ENCODE data around the gene HGFAC.
"Not testable (repeated sequence)": the region's sequence is repeated elsewhere in the genome, so short reads cannot be mapped to it uniquely, and the experiment has no call there.

Gene HGFAC

DNA sequence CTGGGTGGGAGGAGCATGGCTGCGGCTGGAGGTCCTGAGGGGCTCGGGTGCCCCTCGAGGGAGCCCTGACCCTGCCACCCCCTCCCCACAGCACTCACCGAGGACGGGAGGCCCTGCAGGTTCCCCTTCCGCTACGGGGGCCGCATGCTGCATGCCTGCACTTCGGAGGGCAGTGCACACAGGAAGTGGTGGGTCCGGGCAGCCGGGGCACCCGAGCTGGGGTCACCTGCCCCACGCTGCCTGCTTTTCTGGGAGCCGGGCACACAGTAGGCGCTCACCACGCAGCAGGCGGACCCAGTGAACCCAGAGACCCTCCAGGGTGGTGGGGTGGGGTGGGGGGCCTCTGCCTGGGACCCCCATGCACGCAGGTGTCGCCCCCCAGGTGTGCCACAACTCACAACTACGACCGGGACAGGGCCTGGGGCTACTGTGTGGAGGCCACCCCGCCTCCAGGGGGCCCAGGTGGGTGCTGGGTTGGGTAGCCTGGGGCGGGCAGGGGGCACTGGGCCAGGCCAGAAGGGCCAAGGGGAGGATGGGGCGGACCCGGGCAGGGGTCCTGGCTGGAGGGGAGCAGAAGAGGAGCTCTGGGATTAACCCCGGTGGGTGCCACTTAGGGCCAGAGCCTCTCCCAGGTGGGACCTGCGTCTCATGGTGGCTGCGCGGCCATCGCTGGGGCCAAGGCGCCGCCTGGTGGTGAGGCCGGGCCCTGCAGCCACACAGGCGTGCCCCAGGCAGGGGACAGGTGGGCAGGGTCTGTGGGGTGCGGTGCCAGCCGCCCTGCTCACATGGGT lies 1.4 kb downstream of the HGFAC start:
- no peak for DNase-seq (ENCODE audit: low read depth in 2 of 2)

DNA sequence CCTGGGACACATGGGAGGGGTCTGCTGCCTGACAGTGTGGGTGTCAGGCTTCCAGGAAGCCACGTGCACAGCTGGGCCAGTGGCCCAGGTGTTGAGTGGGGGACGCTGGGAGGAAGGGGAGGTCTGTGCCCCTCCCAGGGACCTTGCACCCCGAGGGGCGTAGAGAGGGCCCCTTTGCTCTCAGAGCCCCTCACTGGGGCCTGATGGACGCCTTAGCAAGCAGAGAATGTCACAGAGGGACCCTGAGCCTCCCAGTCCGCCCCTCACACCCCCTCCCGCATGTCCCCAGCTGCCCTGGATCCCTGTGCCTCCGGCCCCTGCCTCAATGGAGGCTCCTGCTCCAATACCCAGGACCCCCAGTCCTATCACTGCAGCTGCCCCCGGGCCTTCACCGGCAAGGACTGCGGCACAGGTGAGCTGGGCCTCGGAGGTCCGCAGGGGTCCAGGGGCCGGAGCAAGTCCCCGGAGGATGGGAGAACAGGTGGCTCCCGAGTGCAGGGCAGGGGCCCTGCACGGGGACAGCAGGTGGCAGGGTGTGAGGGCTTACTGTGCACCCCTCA lies 2.1 kb downstream of the HGFAC start:
- no peak for DNase-seq (ENCODE audit: low read depth in 2 of 2)

DNA sequence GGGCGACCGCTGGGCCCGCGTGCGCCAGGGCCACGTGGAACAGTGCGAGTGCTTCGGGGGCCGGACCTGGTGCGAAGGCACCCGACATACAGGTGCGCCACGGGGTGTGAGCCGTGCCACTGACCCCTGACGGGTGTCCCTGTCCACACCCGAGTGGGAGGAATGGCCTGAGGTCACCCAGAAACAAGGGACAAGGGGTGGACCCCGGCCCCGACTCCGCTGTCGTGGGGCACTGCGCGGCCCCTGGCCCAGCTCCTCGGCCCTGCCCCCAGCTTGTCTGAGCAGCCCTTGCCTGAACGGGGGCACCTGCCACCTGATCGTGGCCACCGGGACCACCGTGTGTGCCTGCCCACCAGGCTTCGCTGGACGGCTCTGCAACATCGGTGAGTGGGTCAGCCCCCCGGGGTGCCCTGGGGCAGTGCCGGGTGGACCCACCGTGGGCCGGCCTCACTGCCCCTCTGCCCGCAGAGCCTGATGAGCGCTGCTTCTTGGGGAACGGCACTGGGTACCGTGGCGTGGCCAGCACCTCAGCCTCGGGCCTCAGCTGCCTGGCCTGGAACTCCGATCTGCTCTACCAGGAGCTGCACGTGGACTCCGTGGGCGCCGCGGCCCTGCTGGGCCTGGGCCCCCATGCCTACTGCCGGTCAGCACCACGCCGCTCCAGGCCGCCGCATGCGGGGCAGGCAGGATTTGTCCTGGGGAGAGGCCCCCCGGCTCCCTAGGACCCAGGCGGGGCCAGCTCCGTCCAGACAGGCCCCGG lies 2.8 kb downstream of the HGFAC start:
- no peak for DNase-seq (ENCODE audit: low read depth in 2 of 2)

DNA sequence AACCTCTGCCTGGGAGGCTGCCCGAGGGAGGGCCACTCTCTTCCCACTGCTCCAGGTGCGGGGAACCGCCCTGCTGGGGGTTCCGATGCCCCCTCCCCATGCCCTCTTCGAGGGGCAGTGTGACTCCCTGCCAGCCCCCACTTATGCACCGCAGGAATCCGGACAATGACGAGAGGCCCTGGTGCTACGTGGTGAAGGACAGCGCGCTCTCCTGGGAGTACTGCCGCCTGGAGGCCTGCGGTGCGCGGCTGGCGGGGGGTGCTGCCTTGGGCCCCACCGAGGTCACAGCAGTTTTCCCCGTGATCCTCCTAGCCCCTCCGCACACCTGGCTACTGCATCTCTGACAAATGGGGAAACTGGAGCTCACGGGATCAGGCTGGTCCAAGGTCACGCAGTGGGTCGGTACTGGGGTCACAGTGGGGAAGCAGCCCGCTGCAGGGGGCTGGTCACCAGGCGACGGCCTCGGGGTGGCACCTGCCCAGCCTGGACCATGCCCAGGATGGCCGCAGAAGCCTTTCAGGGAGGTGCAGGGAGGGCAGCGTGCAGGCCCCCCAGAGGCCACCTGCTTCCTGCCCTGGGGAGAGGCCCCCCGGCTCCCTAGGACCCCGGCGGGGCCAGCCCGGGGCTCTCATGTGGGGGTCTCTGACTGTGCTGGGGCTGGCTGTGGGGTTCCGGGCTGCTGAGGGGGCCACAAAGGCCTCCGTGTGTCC lies 3.5 kb downstream of the HGFAC start:
- no peak for DNase-seq (ENCODE audit: low read depth in 2 of 2)

DNA sequence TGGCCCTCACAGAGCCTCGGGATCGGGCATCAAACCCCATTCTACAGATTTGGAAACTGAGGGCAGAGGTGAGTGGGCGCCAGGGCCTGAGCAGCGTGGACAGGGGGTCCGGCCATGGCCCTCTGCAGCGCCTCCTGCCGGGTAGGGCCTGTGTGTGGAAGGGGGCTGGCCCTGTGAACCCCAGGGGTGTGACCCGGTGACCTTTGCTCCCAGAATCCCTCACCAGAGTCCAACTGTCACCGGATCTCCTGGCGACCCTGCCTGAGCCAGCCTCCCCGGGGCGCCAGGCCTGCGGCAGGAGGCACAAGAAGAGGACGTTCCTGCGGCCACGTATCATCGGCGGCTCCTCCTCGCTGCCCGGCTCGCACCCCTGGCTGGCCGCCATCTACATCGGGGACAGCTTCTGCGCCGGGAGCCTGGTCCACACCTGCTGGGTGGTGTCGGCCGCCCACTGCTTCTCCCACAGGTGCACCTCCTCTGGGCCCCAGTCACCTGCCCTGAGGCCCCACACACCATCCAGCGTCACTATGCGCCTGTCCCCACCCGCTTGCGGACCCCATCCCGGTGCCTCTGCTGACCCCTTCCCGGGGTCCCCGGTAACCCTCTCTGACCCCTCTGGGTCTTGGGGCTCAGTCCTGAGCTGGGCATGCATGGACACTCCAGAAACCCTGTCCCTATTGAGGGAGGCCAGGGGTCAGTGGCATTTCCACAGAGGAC lies 4.2 kb downstream of the HGFAC start:
- no peak for DNase-seq (ENCODE audit: low read depth in 2 of 2)

DNA sequence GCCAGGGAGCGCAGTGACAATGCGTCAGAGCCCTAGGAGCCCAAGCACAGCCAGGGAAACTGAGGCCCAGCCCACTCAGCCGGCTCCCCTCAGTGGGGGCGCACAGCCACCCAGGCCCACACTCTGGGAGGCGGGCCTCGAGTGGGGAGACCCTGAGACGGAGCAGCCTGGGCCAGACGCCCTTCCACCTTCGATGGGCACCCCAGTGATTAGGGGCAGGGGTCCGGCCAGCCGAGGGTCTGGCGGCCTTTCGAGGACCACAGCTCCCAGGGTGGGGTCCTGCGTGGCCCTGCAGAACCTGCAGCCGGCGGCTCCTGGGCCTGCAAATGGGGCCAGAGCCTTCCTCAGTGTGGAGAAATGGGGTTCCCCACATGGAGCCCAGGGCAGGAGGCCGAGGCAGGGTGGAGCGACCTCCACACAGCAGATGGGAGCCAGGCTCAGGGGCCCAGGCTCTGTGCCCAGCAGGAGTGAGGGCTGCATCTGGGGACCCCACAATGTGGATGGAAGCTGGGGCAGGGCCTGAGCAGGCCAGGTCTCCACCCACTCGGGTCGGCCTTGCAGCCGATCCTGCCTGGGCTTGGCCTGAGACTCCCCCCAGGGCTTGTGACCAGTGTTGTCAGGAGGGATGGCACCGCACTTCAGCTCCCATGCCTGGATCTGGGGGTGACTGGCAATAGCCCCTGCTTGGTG lies 5.0 kb downstream of the HGFAC start:
- no peak for DNase-seq (ENCODE audit: low read depth in 2 of 2)

DNA sequence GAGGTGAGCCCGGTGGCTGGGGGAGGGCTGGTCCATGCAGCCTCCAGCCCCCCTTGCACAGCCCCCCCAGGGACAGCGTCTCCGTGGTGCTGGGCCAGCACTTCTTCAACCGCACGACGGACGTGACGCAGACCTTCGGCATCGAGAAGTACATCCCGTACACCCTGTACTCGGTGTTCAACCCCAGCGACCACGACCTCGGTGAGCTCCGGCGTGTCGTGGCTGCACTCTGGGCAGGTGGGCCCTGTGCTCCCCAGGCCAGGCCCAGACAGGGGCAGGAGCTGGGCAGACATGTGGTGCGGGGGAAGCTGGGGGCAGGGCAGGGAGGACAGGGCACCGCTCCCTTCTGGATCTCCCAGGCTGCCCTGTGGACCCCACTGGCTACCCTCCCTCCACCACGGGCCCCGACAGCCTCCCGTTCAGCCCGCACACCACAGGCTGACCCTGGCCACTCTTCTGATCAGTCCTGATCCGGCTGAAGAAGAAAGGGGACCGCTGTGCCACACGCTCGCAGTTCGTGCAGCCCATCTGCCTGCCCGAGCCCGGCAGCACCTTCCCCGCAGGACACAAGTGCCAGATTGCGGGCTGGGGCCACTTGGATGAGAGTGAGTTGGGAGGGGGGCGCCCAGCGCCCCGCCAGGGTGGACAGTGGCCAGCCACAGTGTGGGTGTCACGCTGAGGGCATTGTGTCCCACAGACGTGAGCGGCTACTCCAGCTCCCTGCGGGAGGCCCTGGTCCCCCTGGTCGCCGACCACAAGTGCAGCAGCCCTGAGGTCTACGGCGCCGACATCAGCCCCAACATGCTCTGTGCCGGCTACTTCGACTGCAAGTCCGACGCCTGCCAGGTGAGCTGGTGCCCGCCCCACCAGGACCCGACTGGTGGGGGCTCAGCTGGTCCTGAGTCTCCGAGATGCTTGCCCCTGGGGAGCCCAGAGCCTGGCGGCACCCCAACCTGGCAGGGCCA lies 5.9 kb downstream of the HGFAC start:
- no peak for DNase-seq (ENCODE audit: low read depth in 2 of 2)

DNA sequence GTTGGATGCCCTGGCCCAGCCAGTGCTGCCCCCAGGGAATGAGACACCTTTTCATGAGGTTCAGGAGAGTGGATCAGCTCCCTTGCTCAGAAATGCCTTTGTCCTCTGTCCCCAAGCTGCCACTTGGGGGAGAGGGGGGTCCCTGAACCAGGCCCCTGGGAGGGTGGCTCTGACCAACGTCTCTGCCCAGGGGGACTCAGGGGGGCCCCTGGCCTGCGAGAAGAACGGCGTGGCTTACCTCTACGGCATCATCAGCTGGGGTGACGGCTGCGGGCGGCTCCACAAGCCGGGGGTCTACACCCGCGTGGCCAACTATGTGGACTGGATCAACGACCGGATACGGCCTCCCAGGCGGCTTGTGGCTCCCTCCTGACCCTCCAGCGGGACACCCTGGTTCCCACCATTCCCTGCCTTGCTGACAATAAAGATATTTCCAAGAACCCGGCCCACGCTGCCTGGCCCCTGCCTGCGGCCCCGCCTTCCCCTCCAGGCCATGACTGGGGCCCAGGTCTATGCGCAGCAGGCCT lies 7.3 kb downstream of the HGFAC start:
- no peak for DNase-seq (ENCODE audit: low read depth in 2 of 2)

DNA sequence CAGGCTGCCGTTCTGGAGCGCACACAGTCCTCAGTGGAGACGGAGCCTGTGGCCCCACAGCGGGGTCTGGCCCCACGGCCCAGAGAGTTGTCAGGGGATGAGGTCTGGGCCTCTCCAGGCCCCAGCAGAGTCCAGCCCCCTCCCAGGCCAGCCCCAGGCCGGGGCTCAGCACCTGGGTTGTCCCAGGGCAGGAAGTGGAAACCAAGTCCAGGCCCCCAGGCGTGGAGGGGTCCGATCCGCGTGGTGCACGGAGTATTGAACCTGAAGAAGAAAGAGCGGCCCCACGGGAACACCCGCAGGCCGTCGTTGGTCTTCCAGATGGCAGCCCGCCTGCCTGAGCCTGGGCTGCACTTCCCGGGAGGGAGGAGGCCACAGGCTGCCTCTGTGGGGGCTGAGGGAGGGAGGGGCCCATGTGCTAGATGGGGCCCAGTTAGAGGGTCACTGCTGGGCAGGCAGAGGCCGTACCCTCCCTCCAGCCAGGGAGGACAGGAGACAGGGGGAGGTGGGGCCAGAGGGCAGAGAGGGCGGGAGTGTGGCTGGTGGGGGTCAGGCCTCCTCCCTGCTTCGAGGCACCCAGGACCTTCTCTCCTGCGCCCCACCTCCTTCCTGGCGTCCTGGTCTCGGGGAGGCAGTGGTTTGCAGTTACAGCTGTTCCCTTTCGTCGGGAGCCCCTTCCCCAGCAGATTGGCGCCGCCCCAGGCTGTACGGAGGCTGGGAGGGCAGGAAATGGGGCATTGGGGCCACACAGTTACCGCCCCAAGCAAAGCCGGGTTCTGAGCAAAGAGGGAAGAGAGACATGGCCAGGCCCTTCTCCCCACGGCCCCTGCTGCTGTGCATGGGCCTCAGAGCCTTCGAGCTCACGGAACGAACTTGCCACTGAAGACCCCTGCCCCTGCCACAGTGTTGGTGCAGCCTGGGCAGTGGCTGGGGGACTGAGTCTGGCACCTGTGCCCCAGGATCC lies 8.1 kb downstream of the HGFAC start:
- no peak for DNase-seq (ENCODE audit: low read depth in 2 of 2)

DNA sequence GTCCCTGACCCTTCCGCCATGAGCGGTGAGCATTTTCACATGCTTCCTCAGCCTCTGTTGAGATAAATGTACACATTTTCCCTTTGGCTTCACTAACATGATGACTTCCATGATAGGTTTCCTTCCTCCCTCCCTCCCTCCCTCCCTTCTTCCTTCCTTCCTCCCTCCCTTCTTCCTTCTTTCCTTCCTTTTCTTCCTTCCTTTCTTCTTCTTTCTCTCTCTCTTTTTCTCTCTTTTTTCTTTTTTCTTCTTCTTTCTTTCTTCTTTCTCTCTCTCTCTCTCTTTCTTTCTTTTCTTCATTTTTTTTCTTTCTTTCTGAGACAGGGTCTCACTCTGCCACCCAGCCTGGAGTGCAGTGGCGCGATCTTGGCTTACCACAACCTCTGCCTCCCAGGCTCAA lies 8.9 kb downstream of the HGFAC start:
- no peak for DNase-seq (ENCODE audit: low read depth in 2 of 2)

DNA sequence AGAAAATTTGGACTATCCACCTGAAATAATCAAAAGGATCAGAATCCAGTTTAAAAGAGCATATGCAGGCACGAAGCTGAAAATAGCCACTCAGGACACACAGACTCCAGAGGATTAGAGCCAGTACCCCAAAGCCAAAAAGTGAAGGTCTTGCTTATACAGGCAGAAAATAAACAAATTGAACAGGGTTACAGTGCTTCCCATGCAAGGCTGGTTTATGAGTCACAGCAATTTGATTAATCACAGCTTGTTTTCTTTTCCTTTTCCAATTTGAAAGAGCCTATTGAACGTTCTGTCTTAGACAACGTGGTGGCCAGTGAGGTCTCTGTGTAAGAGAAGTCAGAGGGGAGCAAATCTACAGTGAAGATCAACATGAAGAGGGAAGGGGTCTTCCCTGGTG lies 10.2 kb downstream of the HGFAC start:
- DNase-seq (ENCODE audit: low read depth in 2 of 2) = no peak

DNA sequence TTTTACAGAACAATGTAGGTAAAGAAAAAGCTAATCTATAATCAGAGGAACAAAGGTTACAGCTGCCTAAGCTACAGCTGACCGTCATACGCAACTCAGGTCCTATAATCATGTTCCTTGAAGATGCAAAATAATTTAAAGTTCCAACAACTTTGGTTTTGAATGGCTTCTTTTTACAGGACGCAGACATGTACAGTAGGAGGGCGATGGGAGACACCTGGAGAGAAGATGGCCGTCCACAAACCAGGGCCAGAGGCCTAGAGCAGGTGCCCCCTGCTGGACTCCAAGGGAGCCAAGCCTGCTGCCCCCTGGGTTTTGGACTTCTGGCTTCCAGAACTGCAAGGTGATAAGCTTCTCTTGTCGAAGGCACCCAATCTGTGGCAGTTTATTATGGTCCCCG lies 10.6 kb downstream of the HGFAC start:
- no peak for DNase-seq (ENCODE audit: low read depth in 2 of 2)

DNA sequence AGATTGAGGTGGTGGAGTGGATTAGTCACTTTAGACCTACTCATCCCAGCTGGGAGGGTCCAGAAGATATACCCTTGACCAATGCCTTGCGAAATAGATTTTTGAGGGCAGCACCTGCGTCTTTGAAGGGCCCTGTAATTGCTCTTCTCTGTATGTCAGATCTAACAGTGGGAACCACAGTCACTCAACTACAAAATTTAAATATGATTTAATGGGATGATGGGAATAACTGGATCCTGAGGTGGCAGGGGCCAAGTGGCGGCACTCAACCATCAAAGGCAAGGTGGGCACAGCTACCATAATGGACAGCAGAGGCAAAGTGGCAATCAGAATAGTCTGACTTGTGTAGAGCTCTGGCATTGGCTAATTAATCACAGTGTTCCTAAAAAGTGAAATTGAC lies 13.8 kb downstream of the HGFAC start:
- not testable (repeated sequence) for DNase-seq (ENCODE audit: low read depth in 2 of 2)

DNA sequence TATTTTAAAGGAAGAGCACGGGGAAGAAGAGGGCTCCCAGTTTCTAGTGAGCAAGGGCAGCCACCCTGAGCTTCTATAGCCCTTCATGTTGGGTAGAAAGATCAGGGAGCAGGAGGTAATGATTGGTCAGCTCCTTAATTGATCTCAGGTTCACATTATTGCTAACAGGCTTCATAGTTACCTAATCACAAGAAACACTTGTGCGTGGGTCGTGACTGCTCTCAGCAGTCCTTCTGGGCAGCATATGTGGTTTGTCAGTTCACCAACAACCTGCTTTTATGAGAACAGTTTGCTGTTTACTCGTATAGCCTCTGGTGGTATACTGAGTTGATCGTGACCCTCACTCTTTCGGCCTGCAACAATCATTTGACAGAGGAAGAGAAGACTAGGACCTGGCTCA lies 16.6 kb downstream of the HGFAC start:
- no peak for DNase-seq (ENCODE audit: low read depth in 2 of 2)

DNA sequence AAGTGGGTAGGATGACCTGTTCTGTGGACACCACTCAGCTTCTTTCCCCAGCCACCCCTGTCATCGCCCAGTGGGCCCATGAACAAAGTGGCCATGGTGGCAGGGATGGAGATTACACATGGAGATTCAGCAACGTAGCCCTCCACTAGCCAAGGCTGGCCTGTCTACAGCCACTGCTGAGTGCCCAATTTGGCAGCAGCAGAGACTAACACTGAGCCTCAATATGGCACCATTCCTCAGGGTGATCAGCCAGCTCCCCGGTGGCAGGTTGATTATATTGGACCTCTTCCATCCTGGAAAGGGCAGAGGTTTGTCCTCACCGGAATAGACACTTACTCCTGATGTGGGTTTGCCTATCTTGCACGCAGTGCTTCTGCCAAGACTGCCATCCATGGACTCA lies 17.4 kb downstream of the HGFAC start:
- not testable (repeated sequence) for DNase-seq (ENCODE audit: low read depth in 2 of 2)

DNA sequence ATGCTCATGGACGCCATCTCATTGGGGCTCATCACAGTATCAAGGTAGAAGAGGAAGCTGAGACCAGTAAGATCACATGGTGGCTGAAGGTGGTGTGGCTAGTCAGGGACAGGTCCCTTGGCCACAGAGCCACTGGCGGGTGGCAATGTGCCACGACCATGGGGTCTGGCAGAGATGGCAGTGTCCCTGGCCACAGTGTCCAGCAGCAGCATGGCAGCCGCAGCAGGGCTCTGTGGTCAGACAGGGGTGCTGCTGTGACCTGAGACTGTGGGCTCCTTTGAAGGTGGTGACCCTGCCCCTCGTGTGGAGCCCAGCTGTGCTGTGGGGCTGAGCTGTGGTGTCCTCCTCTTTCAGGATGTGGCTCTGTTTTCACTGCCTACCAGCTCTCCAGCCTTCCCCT lies 19.2 kb downstream of the HGFAC start:
- no peak for DNase-seq (ENCODE audit: low read depth in 2 of 2)

DNA sequence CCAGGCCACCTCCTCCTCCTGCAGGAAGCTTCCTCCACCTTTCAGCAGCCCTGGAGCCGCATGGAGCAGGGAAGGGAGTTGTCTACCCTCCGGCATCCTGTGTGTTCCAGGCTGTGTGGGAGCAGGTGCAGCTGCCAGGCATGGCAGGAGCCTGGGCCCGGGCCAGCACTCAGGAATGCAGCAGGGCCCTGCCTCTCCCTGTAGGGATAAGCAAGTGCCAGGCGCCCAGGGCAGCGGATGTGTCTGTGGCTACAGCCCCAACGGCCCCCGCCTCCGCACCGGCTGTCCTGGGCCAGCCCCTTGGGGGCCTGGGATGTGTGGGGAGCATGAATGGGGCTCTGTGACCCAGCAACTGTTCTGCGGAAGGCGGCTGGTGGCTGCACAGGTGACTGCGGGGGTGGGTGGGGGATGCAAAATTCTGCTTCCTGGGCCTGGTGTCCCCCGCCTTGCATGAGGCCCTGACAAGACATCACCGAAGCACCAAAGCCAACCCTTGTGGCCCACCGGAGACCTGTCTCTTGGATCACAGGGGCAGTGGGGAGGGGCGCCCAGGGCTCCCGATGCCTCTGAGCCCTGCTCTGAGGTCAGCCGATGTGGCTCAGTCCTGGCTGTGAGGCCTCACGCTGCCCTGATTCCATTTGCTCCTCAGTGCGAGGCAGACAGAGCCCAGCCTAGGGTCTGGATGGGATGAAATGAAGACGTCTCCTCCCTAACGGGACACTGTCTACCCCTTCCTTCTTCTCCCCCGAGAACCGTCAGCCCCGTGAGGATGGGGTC lies 19.9 kb downstream of the HGFAC start:
- no peak for DNase-seq (ENCODE audit: low read depth in 2 of 2)

DNA sequence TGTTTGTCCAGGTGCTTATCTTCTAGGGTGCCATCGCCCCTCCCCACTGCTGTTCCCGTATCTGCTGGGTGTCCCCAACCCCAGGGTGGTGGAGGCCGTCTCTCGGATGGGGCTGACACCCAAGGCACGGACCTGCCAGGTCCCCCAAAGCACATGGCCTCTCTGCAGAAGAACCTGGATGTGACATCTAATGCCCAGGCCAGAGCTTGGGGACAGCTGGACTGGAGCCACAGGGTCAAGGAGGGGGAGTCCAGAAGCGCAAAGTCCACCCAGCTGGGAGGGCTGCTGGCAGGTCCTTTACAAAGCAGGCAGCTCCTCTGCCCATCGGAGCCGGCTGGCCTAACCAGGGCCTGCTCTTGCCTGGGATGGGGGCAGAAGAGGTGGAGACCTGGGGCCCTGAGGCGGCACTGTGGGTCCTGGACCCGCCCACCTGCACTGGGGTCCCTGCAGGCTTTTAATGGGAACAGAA lies 20.6 kb downstream of the HGFAC start:
- DNase-seq (ENCODE audit: low read depth in 2 of 2) = no peak

Data from stimulated activated CD8-positive, alpha-beta memory T cell treated with anti-CD3 and anti-CD28 coated beads, Interleukin-15, amount 100 ng/mL, for 4 hours (primary cell).